Chondrocyte (in vitro differentiated cells): ENCODE measurements around the gene OR10A5. TPM values are rescaled to one million over a fixed set of nuclear protein-coding genes. Genes with fewer than 3 reads are reported as not detected.

Experiments used
- DNase-seq: peaks from one replicate; pipeline ENCODE4 v3.0.0; 2021; ENCODE audit warnings: mixed read lengths, low spot score
- H3K27ac Mint-ChIP-seq: one replicate; pipeline ENCODE4 v1.8.0; 2021; ENCODE audit warnings: mild to moderate bottlenecking, moderate library complexity, mixed read lengths; ENCODE audit not compliant: unreplicated experiment
- H3K27me3 Mint-ChIP-seq: 2 replicates; pipeline ENCODE4 v1.8.0; 2021; ENCODE audit warnings: low read depth, mixed read lengths
- H3K36me3 Mint-ChIP-seq: 2 replicates; pipeline ENCODE4 v1.8.0; 2021; ENCODE audit warnings: low read depth, mixed read lengths
- H3K4me1 Mint-ChIP-seq: 2 replicates; pipeline ENCODE4 v1.8.0; 2021; ENCODE audit warnings: low read depth, mild to moderate bottlenecking, mixed read lengths
- H3K4me3 Mint-ChIP-seq: one replicate; pipeline ENCODE4 v1.8.0; 2021; ENCODE audit warnings: mild to moderate bottlenecking, moderate library complexity, mixed read lengths; ENCODE audit not compliant: unreplicated experiment
- H3K9me3 Mint-ChIP-seq: 2 replicates; pipeline ENCODE4 v1.8.0; 2021; ENCODE audit warnings: low read depth, mixed read lengths
- CTCF ChIP-seq: fragments of 200-600 bp; sonication (generic); IDR thresholded peaks from 2 replicates; pipeline ENCODE4 v1.5.0; 2021; ENCODE audit warnings: antibody characterized with exemption, mild to moderate bottlenecking, moderate library complexity
- total RNA-seq: library from RNA; stranded (reverse); gene quantifications from 3 replicates; pipeline ENCODE4 v1.2.1, GENCODE V29; 2021

Gene OR10A5
- total RNA-seq, 1 donor from 2014 or later: not detected

GRCh38 chr11:6818967-6819366, 26.5 kb upstream of the OR10A5 start:
- no peak overlapping the region for H3K4me3 Mint-ChIP-seq
- H3K9me3 Mint-ChIP-seq: peaks cover 10% of the 10 kb centered on the region
- no peak for TF ChIP-seq CTCF
- H3K36me3 Mint-ChIP-seq: no peaks in the 10 kb centered on the region
- H3K4me1 Mint-ChIP-seq: no peaks in the 10 kb centered on the region
- H3K27ac Mint-ChIP-seq: no peak overlapping the region
- peaks cover 4% of the 10 kb centered on the region for H3K27me3 Mint-ChIP-seq
- DNase-seq: no peak

GRCh38 chr11:6824136-6824823, 21.2 kb upstream of the OR10A5 start:
- Mint-ChIP-seq H3K27me3 (peaks cover 4% of the 10 kb centered on the region), H3K36me3 (no peaks in the 10 kb centered on the region), H3K9me3 (peaks cover 10% of the 10 kb centered on the region), H3K4me3 (no peak overlapping the region), H3K27ac (no peak overlapping the region), H3K4me1 (no peaks in the 10 kb centered on the region)
- TF ChIP-seq CTCF: no peak
- no peak for DNase-seq

GRCh38 chr11:6825231-6825744, 20.2 kb upstream of the OR10A5 start:
- Mint-ChIP-seq H3K4me1 (no peaks in the 10 kb centered on the region), H3K27ac (no peak overlapping the region), H3K36me3 (no peaks in the 10 kb centered on the region), H3K27me3 (peaks cover 4% of the 10 kb centered on the region), H3K9me3 (peaks cover 4% of the 10 kb centered on the region), H3K4me3 (no peak overlapping the region)
- no peak for DNase-seq
- TF ChIP-seq CTCF: no peak

- Mint-ChIP-seq H3K4me3 (no peak overlapping the region), H3K36me3 (no peaks in the 10 kb centered on the region), H3K4me1 (no peaks in the 10 kb centered on the region), H3K27me3 (no peaks in the 10 kb centered on the region), H3K9me3 (no peaks in the 10 kb centered on the region), H3K27ac (no peak overlapping the region)
- no peak for DNase-seq
- no peak for TF ChIP-seq CTCF
Observed at GRCh38 chr11:6828103-6828502, 17.4 kb upstream of the OR10A5 start.

GRCh38 chr11:6833356-6833755, 12.1 kb upstream of the OR10A5 start:
- Mint-ChIP-seq H3K4me1 (no peaks in the 10 kb centered on the region), H3K4me3 (no peak overlapping the region), H3K36me3 (no peaks in the 10 kb centered on the region), H3K27me3 (no peaks in the 10 kb centered on the region), H3K27ac (no peak overlapping the region), H3K9me3 (no peaks in the 10 kb centered on the region)
- DNase-seq: no peak
- no peak for TF ChIP-seq CTCF
